ENCODE data around the gene CUL7.

DNA sequence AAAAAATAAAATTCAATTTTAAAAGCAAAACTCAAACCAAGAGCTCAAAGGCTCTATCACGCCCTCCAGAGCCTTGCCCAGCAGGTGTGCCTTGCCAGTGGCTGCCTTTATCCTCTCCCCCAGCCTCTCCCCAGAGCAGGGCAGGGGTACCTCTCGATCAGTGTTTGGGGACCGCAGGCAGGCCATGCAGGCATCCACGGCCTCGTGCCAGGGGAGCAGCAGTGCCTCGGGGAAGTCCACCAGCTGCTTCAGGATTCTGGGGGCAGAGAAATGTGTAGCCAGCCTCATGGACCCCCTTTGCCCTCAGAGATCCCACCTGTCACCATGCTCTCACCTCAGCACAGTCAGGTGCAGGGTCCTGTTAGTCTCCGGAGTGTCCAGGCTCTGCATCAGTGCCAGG, 5.7 kb downstream of the CUL7 start:
- TF ChIP-seq, protein P1, sequence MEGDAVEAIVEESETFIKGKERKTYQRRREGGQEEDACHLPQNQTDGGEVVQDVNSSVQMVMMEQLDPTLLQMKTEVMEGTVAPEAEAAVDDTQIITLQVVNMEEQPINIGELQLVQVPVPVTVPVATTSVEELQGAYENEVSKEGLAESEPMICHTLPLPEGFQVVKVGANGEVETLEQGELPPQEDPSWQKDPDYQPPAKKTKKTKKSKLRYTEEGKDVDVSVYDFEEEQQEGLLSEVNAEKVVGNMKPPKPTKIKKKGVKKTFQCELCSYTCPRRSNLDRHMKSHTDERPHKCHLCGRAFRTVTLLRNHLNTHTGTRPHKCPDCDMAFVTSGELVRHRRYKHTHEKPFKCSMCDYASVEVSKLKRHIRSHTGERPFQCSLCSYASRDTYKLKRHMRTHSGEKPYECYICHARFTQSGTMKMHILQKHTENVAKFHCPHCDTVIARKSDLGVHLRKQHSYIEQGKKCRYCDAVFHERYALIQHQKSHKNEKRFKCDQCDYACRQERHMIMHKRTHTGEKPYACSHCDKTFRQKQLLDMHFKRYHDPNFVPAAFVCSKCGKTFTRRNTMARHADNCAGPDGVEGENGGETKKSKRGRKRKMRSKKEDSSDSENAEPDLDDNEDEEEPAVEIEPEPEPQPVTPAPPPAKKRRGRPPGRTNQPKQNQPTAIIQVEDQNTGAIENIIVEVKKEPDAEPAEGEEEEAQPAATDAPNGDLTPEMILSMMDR (IDR thresholded peaks at IDR 0.05), result no peak
- no peak for TF ChIP-seq POLR2A (IDR thresholded peaks at IDR 0.05)
